CD4-positive, alpha-beta T cell treated with Interferon gamma for 1 hour (primary cell): ENCODE data around the gene GABARAPL2.
A peak's percentile ranks its signal among the peaks of the same experiment; 100 is the strongest.
"Not testable (repeated sequence)": the region's sequence is repeated elsewhere in the genome, so short reads cannot be mapped to it uniquely, and the experiment has no call there.

Experiments
- DNase-seq: peaks from one replicate; pipeline ENCODE4 v3.0.0-alpha.2; 2020

The GABARAPL2 gene

GRCh38 chr16:75591927-75592326, 25.7 kb downstream of the GABARAPL2 start:
- not testable (repeated sequence) for DNase-seq

- no peak for DNase-seq
These were observed 27.1 kb downstream of the GABARAPL2 start for GRCh38 chr16:75593308-75593707.

- DNase-seq: no peak
These were observed 27.9 kb downstream of the GABARAPL2 start for GRCh38 chr16:75593825-75594820.

- DNase-seq: no peak
These were observed 33.5 kb downstream of the GABARAPL2 start for GRCh38 chr16:75599452-75600277.

GRCh38 chr16:75603241-75603640, 37.1 kb downstream of the GABARAPL2 start:
- DNase-seq: no peak

- DNase-seq: no peak
These were observed 40.3 kb downstream of the GABARAPL2 start for GRCh38 chr16:75606507-75606906.

DNA sequence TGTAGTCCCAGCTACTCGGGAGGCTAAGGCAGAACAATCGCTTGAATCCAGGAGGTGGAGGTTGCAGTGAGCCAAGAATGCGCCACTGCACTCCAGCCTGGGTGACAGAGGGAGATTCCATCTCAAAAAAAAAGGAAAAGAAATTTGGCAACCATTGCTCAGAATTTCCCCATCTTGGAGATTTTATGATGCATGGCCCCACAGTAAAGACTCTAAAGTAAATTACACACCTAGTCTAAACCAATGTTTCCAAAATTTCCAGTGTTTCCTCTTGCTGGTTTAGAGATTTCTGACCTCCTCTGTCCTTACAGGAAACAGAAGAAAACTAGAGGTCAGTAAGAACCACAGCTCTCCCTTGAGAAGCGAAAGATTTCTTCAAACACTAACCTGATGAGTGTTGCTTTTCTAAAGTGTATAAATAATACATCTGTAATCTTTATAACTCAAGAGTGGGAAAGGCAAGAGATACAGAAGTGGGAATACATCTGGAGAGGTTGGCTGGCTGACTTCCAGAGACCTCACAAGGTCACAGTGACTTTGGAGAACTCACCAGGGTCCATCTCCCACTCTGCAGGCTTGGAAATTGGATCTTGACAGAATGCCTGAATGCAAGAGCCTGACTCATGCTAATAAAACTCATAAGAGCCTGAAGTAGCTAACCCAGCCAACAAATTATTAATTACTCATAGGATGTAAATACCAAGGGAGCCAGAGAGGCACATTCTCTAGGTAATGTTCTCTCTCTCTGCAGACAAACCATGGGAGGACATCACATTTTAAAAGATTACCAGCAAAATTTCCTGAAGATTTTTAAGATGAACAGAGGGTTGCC, 48.1 kb downstream of the GABARAPL2 start:
- no peak for DNase-seq

DNA sequence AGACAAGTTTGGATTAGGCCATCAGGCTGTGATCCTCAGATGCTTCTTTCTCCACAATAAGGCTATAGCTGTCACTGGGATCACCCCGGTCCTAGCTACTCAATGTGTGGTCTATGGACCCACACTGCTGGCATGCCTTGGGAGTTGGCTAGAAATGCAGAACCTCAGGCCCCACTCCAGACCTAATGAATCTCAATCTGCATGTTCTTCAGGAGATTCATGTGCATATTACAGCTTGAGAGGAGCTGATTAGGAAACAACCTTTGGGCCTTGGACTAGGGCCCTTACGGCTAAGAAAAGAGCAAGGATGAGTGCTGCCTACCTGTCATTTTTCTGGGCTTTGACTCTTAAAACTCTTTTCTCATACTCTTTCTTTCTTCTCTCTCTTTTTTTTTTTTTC, 49.4 kb downstream of the GABARAPL2 start:
- DNase-seq: no peak

GRCh38 chr16:75616521-75617010, 50.4 kb downstream of the GABARAPL2 start:
- no peak for DNase-seq

DNA sequence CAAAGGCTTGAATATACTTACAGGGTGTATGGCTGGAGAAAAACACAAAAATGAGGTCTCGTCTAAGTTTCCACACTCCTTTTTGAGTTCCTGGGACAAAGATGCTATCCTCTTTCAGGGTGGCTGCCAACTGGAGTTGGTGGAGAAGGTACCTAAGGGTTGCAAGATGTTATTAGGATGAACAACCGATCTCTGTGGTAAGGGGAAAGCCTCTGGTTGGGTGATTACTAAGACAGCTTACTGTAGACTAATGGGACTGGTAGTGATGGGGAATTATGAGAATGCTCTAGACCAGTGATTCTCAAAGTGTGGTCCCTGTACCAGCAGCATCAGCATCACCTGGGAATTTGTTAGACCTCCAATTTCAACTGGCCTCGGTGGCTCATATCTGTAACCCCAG, 50.9 kb downstream of the GABARAPL2 start:
- no peak for DNase-seq

DNA sequence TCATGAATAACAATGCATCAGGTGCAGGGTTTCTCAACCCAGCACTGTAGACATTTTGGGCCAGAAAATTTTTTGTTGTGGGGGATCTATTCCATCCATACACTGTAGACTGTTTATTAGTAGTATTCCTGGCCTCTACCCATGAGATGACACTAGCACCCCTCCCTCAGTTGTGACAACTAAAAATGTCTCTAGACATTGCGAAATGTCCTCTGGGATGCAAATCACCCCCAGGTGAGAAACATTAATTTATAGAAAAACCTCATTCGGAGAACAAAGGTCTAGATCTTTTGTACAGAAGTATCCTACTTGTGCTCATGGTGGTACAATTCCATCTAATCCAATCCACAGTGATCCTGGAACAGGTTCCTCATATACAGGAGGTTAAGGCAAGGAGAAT, 52.6 kb downstream of the GABARAPL2 start:
- no peak for DNase-seq

DNA sequence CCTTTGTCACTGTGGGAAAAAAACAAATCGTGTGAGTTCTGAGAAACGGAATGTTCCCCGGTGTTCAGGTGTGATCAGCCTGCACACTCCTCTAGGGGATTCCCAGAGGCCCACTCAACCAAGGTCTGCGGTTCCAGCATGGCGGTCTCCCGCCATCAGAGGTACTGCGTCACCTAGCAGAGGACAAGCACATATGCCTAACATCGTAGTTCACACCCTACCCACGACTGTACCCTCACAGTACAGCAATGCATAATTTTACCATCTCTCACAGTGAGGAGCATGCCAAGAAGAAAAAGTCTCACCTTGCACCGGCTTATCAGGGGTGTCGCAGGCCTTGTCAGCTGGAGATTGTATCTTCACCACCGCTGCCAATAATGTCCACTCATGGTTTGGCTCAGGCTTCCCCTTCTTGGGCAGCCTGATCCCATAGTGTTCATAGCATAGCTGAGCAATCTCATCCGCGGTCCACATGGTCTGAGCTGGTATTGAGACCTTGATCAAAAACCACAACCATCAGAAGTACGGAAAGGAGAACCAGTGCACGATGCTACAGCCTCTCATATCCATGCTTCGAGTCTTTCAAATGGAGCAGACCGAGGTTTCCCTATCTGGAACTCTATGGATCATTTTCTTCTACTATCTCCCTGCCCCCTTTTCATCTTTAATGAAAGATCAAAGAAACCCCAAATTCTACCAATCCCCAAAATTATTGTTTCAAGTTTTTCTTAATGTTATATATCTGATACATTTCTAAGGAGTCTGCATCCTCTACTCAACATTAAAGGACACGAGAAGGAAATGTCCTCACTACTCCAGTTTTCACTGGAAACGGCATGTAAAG, 54.4 kb downstream of the GABARAPL2 start:
- peak; percentile 72 for DNase-seq

- no peak for DNase-seq
These were observed 54.9 kb downstream of the GABARAPL2 start for GRCh38 chr16:75621170-75621477.

- DNase-seq: peak; percentile 98
These were observed 56.8 kb downstream of the GABARAPL2 start, which contains the start of gene ADAT1 for GRCh38 chr16:75622761-75623605. TSS of gene ADAT1 (minus strand) at chr16:75623281. CDS start at chr16:75620799, 2,482 bp downstream.

- DNase-seq: no peak
These were observed 58.7 kb downstream of the GABARAPL2 start for GRCh38 chr16:75624921-75625334.

DNA sequence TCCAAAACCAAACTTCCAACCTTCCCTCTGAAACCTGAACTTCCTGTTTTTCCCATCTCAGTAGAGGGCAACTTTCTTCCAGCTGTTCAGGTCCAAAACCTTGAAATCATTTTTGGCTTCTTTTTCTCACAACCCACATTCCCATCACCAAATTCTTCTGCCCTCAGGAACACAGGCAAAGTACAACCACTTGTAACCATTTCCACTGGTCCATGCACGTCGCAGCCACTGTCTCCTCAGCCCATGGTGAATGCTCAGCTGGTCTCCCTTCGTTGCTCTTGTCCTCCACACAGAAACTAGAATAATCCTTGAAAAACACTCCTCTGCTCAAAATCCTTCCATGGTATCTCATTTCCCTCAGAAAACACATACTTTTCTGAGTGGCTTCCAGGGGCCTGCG, 60.6 kb downstream of the GABARAPL2 start:
- no peak for DNase-seq
